A673 (cell line): Measurements from ENCODE around the gene VPS13D. TPM values are rescaled to one million over a fixed set of nuclear protein-coding genes. Genes with fewer than 3 reads are reported as not detected.

ENCODE experiments used
- BruUV-seq: library from RNA; stranded (reverse); fragments of 400-500 nt; replicated peaks from 2 replicates; lab custom pipeline; 2021; lab: Mats Ljungman, UMichigan
- CTCF ChIA-PET: fragments of 300-600 bp; sonication (Branson Sonifier 250); formaldehyde crosslinking; loops from one replicate; lab custom pipeline; 2022; ENCODE audit warnings: antibody characterized with exemption; lab: Charles Lee
- POLR2A ChIA-PET: fragments of 300-600 bp; sonication (Branson Sonifier 250); formaldehyde crosslinking; loops from one replicate; lab custom pipeline; 2022; ENCODE audit warnings: antibody characterized with exemption; ENCODE audit not compliant: low non-redundant PET; lab: Charles Lee
- DNase-seq: peaks from one replicate; pipeline ENCODE4 v3.0.0-alpha.2; 2015; ENCODE audit warnings: low spot score
- H3K27ac ChIP-seq: fragments of 200-600 bp; sonication (generic); 2 replicates; pipeline ENCODE4 v1.5.1; 2016; ENCODE audit warnings: mixed run types, low read depth, mild to moderate bottlenecking, mixed read lengths, antibody characterized with exemption, low read length; ENCODE audit not compliant: poor library complexity, severe bottlenecking
- H3K27me3 ChIP-seq: fragments of 200-600 bp; sonication (generic); replicated peaks from 2 replicates; pipeline ENCODE4 v1.6.1; 2017; ENCODE audit warnings: mixed run types, low read depth, mild to moderate bottlenecking, mixed read lengths, antibody characterized with exemption, low read length; ENCODE audit not compliant: insufficient read depth, poor library complexity
- H3K36me3 ChIP-seq: fragments of 200-600 bp; sonication (generic); 2 replicates; pipeline ENCODE4 v1.6.1; 2016; ENCODE audit warnings: mixed run types, mild to moderate bottlenecking, mixed read lengths, antibody characterized with exemption, low read length; ENCODE audit not compliant: insufficient read depth, poor library complexity, severe bottlenecking
- H3K4me1 ChIP-seq: fragments of 200-600 bp; sonication (generic); 2 replicates; pipeline ENCODE4 v1.6.1; 2017; ENCODE audit warnings: mixed run types, mild to moderate bottlenecking, mixed read lengths, antibody characterized with exemption, low read length; ENCODE audit not compliant: insufficient read depth, poor library complexity, severe bottlenecking
- H3K4me3 ChIP-seq: fragments of 200-600 bp; sonication (generic); 2 replicates; pipeline ENCODE4 v1.5.1; 2016; ENCODE audit warnings: low read depth, mixed run types, mild to moderate bottlenecking, mixed read lengths, low read length; ENCODE audit not compliant: poor library complexity, severe bottlenecking
- H3K9me3 ChIP-seq: fragments of 200-600 bp; sonication (generic); 2 replicates; pipeline ENCODE4 v1.6.1; 2016; ENCODE audit warnings: mixed run types, low read depth, mild to moderate bottlenecking, mixed read lengths, antibody characterized with exemption, low read length; ENCODE audit not compliant: poor library complexity, severe bottlenecking
- CTCF ChIP-seq: fragments of 300-800, 200-600 bp; sonication (generic); conservative IDR thresholded peaks from 2 replicates; pipeline ENCODE4 v1.5.1; 2017; ENCODE audit warnings: low read depth, mild to moderate bottlenecking, antibody characterized with exemption, low read length, moderate library complexity, mixed read lengths
- EZH2 ChIP-seq: fragments of 200-600 bp; sonication (generic); IDR thresholded peaks from 2 replicates; pipeline ENCODE4 v1.6.1; 2017; ENCODE audit warnings: borderline replicate concordance, low read depth, mild to moderate bottlenecking, mixed read lengths, antibody characterized with exemption, low read length; ENCODE audit not compliant: poor library complexity, severe bottlenecking
- intact Hi-C: fragments of 100-400 bp; cut with micrococcal nuclease; formaldehyde crosslinking; loops from one replicate; pipeline ENCODE4 v1.10.0; 2022; ENCODE audit not compliant: unreplicated experiment
- total RNA-seq: library from RNA; stranded (reverse); gene quantifications from 2 replicates; pipeline ENCODE4 v1.2.3, GENCODE V29; 2021

Gene VPS13D
- total RNA-seq, 1 experiment from 2014 or later = 32.5 TPM

- Histone ChIP-seq H3K27me3 (no peaks in the 10 kb centered on the region), H3K4me1 (no peaks in the 10 kb centered on the region), H3K27ac (no peak overlapping the region), H3K36me3 (no peaks in the 10 kb centered on the region), H3K4me3 (no peak overlapping the region), H3K9me3 (no peaks in the 10 kb centered on the region)
- intact Hi-C loops = no loop called here
- no TSS peak for BruUV-seq
- CTCF ChIA-PET = no interaction called here
- POLR2A ChIA-PET = no interaction called here
- no peak for TF ChIP-seq EZH2
- TF ChIP-seq CTCF = no peak
- no peak for DNase-seq
Observed at GRCh38 chr1:12200208-12200607, 29.6 kb upstream of the VPS13D start.

- DNase-seq = no peak
- Histone ChIP-seq H3K27ac (no peak overlapping the region), H3K36me3 (no peaks in the 10 kb centered on the region), H3K27me3 (no peaks in the 10 kb centered on the region), H3K4me1 (no peaks in the 10 kb centered on the region), H3K4me3 (no peak overlapping the region), H3K9me3 (no peaks in the 10 kb centered on the region)
- intact Hi-C loops = no loop called here
- ChIA-PET POLR2A (no interaction called here), CTCF (interaction anchor here (1.1 kb wide), 1 partner anchor 77 kb away, joined by 3 read pairs; no protein-coding TSS in a partner anchor)
- BruUV-seq = no TSS peak
- no peak for TF ChIP-seq EZH2
- TF ChIP-seq CTCF = no peak
Observed at GRCh38 chr1:12201352-12202189, 28.3 kb upstream of the VPS13D start.

GRCh38 chr1:12202190-12202497, 27.7 kb upstream of the VPS13D start:
- no peaks in the 10 kb centered on the region for H3K9me3 ChIP-seq
- no peak overlapping the region for H3K27ac ChIP-seq
- H3K4me3 ChIP-seq = no peak overlapping the region
- no peak for DNase-seq
- CTCF ChIA-PET = interaction anchor here (1.1 kb wide), 1 partner anchor 78 kb away, joined by 3 read pairs; no protein-coding TSS in a partner anchor
- TF ChIP-seq EZH2 (no peak), CTCF (no peak)
- POLR2A ChIA-PET = no interaction called here
- intact Hi-C loops = no loop called here
- no peaks in the 10 kb centered on the region for H3K4me1 ChIP-seq
- no peaks in the 10 kb centered on the region for H3K27me3 ChIP-seq
- BruUV-seq = no TSS peak
- H3K36me3 ChIP-seq = no peaks in the 10 kb centered on the region
